Activated T-cell treated with anti-CD3 and anti-CD28 coated beads for 48 hours (primary cell): ENCODE results near the gene RGS9.
"Not testable (repeated sequence)": the region's sequence is repeated elsewhere in the genome, so short reads cannot be mapped to it uniquely, and the experiment has no call there.

Source experiments
- DNase-seq: peaks from one replicate; pipeline ENCODE4 v3.0.0-alpha.2; 2020; ENCODE audit warnings: low read depth

Gene RGS9

DNA sequence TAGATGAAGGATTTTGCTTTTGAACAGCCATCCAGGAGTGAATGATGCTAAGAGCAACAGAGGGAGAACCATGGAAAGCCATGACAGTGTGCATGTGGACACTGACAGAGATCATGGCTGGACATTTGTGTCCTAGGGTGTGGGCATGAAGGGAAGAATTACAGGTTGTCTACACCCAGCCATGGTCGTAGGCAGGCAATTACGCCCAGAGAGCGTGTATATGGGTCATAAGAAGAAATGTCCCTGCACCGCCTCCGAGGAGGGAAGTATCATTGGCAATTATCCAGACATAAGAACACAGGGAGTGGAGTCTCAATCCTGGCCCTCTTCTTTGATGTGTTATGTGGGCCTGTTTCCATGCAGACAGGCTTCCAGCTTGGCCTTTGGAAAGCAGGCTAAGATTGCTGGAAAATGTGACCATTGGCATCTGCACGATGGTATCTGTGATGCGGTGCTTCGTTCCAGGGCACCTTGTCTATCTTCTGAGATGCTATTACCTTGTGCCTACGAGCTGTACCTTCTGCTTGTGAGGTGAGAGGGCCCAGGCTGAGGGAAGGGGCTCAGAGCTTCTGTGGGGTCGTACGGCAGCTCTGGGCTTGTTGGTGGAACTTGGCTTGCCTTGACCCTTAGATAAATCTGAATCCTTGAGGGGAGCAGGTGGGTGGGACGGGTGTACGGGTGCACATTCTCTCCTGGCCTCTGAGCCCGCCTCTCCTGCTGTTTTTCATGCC lies 19.8 kb downstream of the RGS9 start:
- DNase-seq = no peak

DNA sequence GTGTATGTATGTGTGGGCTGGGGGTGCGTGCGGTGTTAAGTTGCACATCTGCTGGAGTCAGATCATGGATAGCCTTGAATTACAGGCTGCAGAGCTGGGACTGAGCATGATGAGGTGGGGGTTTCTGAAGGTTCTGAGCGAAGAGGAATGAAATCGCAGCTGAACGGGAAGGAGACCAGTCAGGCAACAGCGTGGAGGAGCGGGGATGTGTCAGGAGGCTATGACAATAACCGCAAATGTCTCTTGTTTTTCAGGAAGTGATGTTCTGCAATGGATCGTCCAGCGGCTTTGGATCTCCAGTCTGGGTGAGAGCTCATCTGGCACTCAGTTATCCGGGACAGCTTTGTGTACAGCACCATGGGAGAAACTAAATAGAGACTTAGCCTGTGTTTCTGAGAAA lies 20.9 kb downstream of the RGS9 start:
- DNase-seq = no peak

DNA sequence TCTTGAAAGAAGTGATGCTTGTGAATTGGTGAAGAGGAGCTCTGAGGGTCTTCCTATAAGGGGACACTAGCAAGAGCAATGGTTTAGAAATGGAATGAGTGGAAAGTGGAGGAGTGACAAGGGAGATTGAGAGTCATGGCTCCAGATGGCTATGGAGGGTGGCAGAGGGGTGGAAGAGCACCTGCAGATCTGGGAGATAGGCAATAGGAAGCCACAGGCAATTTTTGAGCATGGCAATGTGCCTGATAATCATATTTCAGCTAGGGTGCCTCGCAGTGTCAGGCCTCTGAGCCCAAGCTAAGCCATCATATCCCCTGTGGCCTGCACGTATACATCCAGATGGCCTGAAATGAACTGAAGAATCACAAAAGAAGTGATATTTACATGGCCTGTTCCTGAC lies 21.5 kb downstream of the RGS9 start:
- DNase-seq = no peak

DNA sequence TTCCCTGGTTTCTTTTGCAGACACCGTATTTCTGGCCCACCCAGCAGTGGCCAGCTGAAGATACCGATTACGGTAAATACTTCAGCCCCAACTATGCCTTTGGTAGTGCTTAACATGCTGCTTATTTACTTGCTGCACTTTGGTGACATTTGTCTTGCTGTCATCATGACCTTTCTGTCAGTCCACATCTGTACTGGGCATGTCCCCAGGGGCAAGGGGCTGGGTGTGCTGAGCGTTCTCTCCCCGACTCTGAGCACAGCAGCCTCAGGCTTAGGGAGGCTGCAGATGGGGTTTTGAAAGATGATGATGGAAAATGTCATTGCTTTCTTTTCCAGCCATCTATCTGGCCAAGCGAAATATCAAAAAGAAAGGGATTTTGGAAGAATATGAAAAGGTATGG lies 23.3 kb downstream of the RGS9 start:
- no peak for DNase-seq

DNA sequence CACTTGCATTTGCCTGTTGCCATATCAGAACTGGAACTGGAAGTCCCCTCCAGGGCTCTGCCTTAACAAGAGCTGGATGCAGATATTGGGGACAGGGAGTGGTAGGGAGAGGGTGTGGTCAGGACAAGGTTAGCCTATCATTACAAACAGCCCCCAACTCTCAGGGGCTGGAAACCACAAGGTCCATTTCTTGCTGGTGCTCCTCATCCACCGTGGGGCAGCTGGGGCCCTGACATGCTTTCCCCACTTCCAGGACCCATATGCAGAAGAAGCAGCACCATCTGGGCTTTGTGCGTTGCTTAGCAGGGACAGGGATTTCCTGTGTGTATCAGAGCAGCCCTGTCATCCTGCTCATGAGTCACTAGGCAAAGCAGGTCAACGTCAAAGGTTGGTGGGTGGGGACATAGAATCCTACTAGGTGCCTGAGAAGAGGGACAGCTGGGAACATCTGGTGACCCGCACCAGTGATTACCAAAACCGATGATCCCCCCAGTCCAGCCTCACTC lies 26.9 kb downstream of the RGS9 start:
- DNase-seq = peak; percentile 36

DNA sequence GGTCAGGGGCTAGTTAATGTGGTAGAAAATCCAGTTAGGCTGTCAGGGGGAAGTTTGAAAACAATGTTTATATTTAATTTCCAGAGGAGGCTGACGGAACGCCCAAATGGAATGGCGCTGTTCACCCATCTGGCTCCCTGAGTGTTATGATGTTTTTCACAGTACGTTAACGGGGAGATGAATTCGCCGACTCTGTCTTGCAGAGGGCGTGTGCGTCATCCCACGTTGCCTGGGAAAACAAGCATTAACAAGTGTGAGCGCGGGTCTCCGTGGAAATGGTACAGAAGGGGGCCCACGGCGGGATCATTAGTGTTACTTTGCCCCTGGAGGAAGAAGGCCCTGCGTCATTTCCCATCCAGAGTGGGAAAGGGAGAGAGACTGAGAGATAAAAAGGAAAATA lies 29.6 kb downstream of the RGS9 start:
- no peak for DNase-seq

DNA sequence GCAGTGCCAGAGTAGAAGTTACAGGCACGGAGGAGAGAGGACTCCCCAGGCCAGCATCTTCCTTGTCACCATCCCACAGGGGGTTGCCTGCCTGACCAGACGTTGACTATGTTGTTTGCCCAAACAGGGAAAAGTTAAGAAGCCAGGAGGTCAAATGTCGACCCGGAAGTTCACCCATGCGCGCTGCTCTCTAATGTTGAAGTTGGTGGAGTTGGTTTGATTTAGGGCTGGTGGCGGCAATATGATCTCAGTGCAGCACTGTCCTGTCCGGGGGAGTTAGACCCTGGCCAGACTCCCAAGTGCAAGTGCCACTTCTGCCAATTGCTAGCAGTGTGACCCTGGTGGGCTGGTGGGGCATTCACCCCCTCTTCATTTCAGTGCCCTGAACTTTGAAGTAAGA lies 30.4 kb downstream of the RGS9 start:
- no peak for DNase-seq

DNA sequence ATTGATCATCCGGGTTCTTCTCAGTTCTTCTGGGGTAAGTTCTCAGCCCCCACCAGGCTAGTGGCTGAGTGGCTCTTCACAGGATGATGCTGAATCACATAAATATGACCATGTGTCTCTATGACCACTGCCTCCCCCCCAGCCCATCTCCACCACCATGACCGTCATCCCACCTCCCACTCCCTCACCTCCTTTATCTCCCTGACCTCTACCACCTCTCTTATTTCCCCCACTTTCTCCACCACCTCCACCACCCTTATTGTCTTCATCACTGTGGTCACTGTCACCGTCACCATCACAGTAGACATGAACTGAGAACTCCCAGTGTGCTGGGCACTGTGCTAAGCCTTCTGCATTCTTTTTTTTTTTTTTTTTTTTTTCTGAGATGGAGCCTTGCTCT lies 32.5 kb downstream of the RGS9 start:
- no peak for DNase-seq

DNA sequence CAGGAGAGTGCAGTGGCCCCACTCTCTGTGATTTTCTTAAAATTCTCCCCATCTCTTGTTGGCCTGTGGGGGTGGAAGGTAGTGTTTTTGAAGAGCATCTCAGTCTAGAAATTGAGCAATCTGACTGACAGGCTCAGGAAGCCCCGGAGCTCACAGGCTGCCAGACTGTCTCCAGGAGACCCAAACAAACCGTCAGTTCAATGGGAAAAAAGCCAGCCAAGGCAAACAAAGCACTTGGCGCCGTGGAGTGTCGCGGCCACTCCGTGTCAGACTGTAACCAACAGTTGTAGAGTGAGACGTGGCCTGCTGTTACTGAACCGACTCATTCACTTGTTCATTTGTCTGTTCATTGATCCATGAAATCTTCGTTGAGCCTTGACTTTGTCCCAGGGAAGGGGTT lies 33.7 kb downstream of the RGS9 start:
- DNase-seq = no peak

DNA sequence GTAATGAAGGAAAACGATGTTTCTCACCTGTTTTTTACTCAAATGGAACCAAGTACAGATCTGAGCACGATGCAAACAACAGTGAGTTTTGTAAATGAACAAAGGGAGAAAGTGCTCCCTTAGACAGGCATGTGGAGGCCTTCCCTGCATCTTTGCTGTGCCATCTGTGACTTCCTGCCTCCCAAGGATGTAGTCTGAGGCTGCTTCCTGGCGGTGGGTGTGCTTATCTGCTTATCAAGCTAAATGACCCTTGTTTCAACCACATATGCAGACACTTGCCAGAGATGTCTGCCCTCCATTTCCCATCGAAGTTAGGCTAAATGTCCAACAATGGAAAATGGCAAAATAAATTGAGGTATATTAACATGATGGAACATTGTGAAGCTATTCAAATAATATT lies 34.6 kb downstream of the RGS9 start:
- no peak for DNase-seq

DNA sequence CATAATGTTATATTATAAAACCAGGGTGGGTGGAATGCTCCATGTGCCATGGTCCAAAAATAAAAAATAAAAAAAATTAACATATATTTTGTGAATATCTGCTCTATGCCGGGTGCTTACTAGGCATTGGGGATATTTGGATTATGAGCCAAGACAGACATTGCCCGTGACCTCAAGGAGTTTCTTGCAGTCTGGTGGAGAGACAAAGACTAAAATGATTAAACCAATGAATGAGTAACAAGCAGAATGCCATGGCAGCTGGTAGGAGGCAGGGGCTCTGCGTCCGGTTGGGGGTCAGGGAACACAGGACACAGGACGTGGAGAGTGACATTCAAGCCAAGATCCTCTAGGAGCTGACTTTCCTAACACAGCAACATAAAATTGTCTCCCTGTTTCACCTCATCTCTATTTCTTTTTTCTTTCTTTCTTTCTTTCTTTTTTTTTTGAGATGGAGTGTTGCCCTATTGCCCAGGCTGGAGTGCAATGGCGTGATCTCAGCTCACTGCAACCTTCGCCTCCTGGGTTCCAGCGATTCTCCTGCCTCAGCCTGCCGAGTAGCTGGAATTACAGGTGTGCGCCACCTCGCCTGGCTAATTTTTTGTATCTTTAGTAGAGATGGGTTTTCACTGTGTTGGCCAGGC lies 35.4 kb downstream of the RGS9 start:
- DNase-seq = no peak

DNA sequence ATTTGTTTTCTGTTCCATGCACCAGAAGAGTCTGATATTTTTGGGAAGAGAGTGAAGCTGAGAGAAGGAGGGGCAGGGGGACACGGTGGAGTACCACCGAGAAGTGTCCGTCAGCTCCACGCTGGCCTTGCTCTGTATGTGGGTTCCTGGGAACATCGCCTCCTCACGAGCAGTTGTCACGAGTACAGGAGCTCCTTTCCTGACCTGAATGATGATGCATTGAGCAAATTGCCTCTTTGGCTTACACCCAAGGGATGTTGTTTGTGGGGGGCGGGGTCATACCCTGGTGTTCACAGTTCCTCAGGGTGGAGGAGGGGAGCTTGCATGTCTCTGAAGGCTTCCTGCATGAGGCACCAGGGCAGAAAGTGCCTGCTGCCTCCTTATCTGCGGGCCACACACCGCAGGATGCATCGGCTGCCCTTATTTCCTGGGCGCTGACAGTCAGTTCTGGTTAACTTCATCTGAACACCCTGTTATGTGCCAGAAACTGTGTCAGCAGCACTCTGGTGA lies 36.2 kb downstream of the RGS9 start:
- DNase-seq = peak; percentile 61

DNA sequence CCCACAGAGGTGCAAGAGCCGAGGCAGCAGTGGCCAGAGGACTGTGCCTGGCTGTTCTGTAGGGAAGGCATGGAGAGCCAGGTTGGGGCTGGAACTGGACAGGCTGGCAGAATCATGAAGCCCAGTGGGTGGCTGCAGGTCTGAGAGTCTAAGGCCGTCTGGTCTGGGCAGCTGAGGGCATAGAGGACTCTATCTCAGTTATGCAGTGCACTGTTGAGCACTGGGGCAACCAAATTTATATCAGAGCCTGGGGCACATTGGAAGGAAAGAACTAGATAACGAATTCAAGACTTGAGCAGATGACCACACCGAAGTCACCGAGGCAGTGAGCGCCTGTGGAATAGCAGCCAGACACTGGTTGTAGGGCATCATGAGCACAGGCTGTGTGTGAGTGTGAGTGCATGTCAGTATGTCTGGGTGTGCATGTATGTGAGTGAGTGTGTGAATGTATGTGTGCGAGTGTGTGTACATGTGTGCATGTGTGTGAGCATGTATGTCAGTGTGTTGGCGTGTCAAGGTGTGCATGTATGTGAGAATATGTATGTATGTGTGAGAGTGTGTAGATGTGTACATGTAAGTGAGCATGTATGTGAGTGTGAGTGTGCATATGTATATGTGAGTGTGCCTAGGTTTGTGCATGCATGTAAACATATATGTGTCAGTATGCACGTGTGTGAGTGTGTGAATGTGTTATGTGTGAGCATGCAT lies 37.0 kb downstream of the RGS9 start:
- no peak for DNase-seq

DNA sequence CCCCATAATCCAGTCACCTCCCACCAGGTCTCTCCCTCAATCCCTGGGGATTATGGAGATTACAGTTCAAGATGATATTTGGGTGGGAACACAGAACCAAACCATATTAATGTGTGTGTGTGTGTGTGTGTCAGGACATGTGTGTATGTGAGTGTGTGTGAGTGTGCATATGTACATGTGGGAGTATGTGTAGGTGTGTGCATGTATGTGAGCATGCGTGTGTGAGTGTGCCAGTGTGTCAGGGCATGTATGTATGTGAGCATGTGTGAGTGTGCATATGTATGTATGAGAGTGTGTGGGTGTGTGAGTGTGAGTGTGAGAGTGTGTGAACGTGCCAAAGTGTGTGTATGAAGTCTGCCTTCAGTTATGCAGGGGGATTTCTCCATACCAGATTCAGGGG lies 37.8 kb downstream of the RGS9 start:
- no peak for DNase-seq

DNA sequence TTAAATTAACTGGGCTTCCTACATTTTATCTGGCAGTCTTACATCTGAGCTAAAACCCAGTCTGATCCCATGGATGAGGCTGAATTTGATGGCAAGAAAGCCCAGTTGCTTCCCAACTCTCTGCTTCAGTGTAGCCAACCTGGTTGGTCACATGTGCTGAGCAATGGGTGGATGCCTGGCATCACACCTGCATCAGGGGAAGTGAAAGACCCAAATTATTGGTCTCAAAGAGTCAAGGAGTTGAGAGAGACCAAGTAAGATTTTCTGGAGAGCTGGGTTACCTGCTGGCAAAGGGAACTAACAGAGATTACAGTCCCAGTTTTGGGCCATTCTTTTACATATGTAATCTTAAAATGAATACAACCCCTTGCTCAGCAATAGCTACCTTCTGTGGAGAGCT lies 38.8 kb downstream of the RGS9 start:
- DNase-seq = no peak

DNA sequence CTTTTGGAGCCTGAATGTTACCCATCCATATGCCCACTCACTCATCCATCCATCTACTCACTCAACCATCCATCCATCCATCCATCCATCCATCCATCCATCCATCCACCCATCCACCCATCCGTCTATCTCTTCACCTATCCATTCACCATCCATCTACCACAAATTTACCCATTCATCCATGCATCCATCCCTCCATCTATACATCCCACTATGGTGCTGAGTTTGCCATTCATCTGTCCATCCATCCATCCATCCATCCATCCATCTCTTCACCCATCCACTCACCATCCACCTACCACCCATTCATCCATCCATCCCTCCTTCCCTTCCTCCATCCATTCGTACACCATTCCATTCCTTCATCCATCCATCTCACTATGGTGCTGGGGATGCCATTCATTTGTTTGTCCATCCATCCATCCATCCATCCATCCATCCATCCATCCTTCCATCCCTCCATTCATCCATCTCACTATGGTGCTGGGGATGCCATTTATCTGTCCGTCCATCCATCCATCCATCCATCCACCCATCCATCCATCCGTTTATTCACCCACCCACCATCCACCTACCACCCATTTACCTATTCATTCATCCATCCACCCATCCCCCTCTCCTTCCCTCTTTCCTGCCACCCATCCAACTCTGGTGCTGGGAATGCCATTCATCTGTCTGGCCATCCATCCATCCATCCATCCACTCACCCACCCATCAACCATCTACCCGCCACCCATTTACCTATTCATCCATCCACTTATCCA lies 39.7 kb downstream of the RGS9 start:
- no peak for DNase-seq

DNA sequence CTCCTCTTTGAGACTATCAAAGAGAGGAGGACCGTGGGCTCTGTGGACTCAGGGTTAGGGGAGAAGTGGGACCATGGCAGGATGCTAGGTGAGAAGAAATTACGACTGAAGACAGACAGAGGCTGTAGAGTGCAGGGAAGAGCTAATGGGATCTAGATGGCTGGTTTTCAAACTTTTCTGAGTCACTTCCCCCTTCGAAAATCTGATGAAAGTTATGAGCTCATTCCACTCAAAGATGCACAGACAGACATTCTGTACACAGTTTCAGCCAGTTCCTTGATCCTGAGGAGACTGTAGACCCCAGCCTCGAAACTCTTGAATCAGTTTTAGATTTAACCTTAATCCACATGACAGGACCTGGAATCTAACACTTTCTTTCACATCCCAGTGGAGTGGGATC lies 40.7 kb downstream of the RGS9 start:
- no peak for DNase-seq

DNA sequence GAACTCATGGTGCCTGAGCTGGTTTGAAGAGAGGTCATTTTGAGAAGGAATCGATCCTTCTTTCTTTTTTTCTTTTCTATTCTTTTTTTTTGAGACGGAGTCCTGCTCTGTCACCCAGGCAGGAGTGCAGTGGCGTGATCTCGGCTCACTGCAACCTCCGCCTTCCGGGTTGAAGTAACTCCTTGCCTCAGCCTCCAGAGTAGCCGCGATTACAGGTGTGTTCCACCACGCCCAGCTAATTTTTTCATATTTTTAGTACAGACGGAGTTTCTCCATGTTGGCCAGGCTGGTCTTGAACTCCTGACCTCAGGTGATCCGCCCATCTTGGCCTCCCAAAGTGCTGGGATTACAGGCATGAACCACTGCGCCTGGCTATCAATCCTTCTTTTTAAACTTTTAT lies 43.1 kb downstream of the RGS9 start:
- DNase-seq = not testable (repeated sequence)

DNA sequence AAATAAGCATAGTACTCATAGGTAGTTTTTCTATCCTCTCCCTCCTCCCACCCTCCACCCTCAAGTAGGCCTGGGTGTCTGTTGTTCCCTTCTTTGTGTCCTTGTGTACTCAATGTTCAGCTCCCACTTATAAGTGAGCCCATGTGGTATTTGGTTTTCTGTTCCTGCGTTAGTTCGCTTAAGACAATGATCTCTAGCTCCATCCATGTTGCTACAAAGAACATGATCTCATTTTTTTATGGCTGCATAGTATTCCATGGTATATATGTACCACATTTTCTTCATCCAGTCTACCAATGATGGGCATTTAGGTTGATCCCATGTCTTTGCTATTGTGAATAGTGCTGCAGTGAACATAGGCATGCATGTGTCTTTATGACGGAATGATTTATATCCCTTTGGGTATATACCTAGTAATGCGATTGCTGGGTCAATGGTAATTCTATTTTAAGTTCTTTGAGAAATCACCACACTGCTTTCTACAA lies 43.6 kb downstream of the RGS9 start:
- not testable (repeated sequence) for DNase-seq

DNA sequence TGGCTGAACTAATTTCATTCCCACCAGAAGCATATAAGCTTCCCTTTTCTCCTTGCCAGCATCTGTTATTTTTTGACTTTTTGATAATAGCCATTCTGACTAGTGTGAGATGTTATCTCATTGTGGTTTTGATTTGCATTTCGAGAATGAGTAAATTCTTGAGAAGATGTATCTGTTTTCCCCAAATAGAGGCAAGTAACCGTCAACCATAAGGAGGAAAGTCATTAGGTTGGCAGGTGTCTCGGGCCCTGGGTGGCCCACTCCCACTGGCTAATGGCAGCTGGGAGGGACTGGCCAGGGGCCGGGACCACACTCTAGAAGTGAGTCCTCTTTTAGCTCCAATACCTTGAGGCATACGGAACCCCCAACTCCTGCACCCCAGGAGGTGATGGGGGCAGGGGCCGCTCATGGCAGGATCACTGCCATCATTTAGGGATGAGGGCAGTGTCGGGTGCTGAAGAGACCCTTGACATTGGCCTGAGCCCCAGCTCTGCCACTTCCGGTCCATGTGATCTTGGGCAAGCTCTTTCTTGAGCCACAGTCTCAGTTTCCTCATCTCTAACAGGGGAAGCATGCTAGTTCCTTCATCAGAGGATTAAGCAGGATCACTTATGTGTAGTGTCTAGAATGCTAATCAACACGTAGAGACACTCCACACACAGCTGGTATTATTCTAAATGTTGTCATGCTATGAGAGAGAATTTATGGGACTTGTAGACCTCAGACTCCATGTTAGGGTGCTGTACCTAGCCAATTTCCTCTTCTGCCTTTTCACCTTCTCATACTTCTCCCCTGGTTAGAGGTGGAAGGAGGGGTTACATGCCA lies 44.3 kb downstream of the RGS9 start:
- DNase-seq = peak; percentile 60

DNA sequence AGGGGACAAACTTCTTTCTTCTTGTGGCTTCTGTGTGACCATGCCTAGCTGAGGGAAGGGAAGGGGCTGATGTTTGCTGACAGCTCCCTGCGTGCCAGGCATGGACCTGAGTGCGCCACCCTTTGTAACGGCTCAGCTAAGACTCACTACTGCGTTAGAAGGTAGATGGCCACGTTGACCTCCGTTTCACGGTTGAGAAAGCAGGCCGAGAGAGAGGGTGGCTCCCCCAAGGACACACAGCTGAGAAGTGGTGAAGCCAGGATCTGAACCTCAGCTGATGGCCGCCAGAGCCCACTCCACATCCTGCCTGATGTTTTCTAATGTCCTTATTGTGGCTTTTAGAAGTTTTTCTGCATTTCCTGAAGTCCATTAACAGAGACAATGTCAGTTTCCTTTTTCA lies 45.1 kb downstream of the RGS9 start:
- DNase-seq = no peak
